GM12878 (cell line): ENCODE data around the gene ADD2.

Source experiments
- EZH2 ChIP-seq: IDR thresholded peaks from 2 replicates; pipeline ENCODE4 v1.6.1; 2012; ENCODE audit warnings: low read depth, mild to moderate bottlenecking, control low read depth, inconsistent platforms, low read length, borderline replicate concordance; ENCODE audit not compliant: control insufficient read depth
- HCFC1 ChIP-seq: fragments of 150-350 bp; IDR thresholded peaks from 2 replicates; pipeline ENCODE4 v1.6.1; 2014; ENCODE audit warnings: low read length
- JUND ChIP-seq: IDR thresholded peaks from 2 replicates; pipeline ENCODE4 v1.6.1; 2012; ENCODE audit warnings: low read depth, mild to moderate bottlenecking, low read length, improper control_type of control experiment, moderate library complexity
- NFIC ChIP-seq: IDR thresholded peaks from 2 replicates; pipeline ENCODE4 v1.6.1; 2012; ENCODE audit warnings: low read depth, mild to moderate bottlenecking, inconsistent platforms, low read length, moderate library complexity
- POLR2A ChIP-seq: IDR thresholded peaks from 2 replicates; pipeline ENCODE4 v1.6.1; 2011; ENCODE audit warnings: low read depth, mild to moderate bottlenecking, low read length

GRCh38 chr2:70651014-70651413 lies 117.0 kb downstream of the ADD2 start:
- no peak for TF ChIP-seq EZH2
- no peak for TF ChIP-seq JUND
- no peak for TF ChIP-seq NFIC
- no peak for TF ChIP-seq POLR2A
- no peak for TF ChIP-seq HCFC1
